Hematopoietic multipotent progenitor cell treated with erythropoietin and hydrocortisone succinate and interleukin-3 and kit ligand, for 17 days (in vitro differentiated cells): ENCODE data around the gene ZNF101.

Experiments used
- DNase-seq: peaks from one replicate; pipeline ENCODE4 v3.0.0-alpha.2; 2015; ENCODE audit warnings: low spot score

ZNF101 gene

DNA sequence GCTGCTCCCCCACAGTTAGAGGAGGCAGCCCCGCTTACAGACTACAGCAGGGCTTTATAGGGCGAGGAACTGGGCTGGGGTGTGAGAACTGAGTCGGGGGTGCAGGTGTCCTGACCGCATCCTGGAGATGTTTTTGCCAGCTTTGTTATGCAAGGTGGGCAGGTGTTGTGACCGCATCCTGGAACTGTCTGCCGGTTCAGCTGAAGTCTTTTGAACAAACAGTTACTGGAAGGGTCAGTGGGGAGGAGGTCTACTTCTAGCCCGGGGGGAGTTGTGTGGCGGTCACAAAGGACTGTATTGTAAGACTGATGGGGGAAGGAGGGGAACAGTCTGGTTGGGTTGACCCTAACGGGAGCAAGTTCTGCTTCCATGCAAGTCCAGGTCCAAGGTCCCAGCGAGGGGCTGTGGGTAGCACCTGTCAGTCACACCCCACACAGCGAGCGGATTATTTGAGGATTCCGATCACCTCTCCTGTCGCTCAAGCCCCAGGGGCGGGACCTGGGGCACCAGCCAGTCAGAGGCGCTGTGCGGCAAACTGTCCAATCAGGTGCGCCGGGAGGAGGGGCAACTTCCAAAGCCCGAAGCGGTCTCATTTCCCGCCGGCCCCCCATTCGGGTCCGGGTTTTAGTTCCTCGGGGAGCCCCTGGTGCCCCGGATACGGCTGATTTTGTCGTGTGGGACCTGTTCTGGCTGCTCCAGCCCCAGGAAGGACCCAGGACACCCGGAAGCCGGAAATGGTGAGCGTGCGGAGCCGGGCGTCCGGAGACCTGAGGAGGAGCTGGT is at the start of gene ZNF101:
ZNF101 (plus strand) TSS at position 610 of the 783 bp plus-strand sequence; CDS start at position 735, 125 bp downstream.
- peak; percentile 86 for DNase-seq

GRCh38 chr19:19619181-19619848 is 49.3 kb upstream of the ZNF101 start:
- no peak for DNase-seq

- no peak for DNase-seq
Measured at GRCh38 chr19:19619849-19620210, 48.8 kb upstream of the ZNF101 start.

DNA sequence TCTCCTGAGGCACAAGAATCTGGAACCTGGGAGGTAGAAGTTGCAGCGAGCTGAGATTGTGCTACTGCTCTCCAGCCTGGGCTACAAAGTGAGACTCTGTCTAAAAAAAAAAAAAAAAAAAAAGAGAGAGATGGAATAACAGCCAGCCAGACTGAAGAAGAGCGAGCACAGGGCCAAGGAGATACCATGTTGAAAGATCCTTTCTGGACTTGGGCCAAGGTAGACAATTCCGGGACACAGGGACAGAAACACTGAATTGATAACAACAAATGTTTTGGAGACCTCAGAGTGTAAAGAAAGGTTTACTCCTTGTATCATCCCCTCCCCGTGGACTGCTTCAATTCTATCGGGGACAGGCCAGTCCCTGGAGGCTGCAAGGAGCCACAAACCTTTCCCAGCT is 45.3 kb upstream of the ZNF101 start:
- DNase-seq: no peak

GRCh38 chr19:19624032-19624570 is 44.5 kb upstream of the ZNF101 start:
- no peak for DNase-seq

- no peak for DNase-seq
Measured at GRCh38 chr19:19626516-19627472, 41.8 kb upstream of the ZNF101 start.

DNA sequence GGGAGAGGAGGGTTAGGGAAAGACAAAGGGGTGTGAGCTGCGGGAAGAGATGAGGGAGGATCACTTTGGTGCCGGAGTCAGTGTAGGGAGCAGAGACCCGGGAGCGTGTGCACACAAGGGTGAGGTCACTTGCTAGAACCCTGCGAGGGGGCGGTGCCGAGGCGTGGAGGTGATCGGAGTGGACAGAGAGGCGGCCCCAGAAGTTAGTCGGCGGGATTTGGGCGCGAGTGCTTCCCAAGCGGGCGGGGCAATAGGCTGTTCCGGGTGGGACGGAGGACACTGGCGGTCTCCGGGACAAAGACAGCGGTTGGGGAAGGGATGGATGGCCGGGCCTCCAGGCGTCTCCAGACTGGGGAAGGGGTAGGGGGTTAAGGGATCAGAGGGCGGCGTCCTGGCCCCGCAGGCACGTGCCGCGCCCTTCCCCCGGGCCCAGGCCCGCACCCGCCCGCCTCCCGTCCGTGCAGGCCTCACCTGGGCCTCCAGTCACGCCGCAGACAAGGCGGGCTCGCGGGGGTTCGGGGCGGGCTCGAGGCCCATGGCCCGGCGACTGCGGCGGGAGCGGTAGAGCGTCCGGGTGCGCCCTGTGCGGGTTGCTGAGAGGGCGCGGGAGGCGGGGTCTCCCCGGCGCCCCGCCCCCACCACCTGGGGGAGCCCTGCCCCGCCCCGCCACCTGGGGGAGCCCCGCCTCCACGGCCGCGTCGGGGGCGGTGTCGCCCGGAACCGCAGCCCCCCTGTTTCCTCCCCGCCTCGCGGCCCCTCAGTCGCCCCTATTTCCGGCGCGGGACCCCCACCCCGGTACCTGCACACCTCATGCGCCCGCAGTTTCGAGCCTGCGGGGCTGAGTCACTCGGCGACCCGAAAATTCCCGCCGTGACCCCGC is 40.8 kb upstream of the ZNF101 start, which contains the start of gene LPAR2:
LPAR2 (minus strand) TSS at position 600 of the 880 bp plus-strand sequence. CDS start 945 bp downstream, outside the sequence.
- no peak for DNase-seq

DNA sequence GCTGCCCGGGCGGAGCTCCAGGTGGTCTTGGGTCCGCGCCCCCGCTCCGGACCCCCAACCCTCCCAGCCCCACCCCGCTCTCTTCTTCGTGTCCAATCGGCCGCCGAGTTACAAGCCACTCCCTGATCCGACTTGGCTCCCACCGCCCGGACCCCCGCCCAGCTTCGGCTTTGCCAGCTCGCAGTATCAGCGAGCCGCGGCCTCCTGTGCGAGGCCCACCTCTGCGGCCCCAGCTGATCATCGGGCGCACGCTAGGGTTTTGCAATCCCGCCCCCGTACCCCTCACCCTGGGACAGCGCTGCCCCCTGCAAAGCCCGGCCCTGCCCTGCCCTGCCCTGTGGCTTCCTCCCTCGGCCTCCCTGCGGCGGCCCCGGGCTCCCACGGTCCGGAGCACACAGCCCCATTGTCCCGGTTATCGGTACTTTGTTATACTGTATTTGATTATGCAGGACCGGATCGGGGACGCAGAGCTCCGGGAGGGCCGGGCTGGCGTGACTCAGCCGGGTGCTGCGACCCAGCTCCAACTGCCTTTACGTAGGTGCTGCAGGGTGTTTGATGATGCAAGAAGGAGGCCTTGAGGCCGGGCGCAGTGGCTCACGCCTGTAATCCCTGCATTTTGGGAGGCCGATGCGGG is 40.0 kb upstream of the ZNF101 start:
- no peak for DNase-seq

DNA sequence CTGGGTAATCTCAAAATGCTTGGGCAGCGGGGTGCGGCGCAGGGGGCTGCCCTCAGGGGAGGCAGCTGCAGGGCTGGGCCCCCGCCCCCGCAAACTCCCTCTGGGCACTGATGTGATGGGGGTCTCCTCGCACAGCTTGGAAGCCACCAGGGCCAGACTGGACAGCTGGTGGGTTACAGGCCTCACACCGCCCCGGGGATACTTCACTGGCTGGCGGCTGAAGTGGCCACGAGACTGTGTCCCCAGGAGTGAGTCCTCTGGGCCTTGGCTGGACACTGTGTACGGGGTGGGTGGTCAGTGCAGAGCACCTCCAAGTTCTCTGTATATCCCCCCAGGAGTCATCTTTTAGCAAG is 38.6 kb upstream of the ZNF101 start:
- DNase-seq: no peak

GRCh38 chr19:19630426-19630825 is 38.2 kb upstream of the ZNF101 start:
- no peak for DNase-seq

- no peak for DNase-seq
Measured at GRCh38 chr19:19631346-19631745, 37.3 kb upstream of the ZNF101 start.

- DNase-seq: no peak
Measured at GRCh38 chr19:19632661-19633060, 36.0 kb upstream of the ZNF101 start.

- DNase-seq: no peak
Measured at GRCh38 chr19:19633711-19634515, 34.7 kb upstream of the ZNF101 start.

- DNase-seq: no peak
Measured at GRCh38 chr19:19634516-19635312, 33.9 kb upstream of the ZNF101 start.

DNA sequence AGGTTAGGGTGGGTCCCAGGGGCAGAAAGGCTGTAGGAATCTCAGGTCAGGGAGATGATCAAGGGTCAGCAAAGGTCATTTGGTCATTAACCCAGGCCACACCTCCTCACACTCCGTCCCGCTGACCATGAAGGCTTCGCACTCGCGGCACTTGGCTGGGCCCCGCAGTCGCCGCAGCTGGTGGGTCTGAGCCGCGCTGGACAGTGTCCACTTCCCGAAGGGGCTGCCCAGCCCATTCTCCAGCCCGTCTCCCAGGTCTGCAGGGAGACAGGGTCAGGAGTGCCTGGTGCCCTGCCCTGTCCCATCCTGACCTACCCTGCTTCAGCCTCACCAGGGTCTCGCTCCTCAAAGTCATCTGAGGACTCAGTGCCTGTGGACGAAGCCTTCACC is 33.3 kb upstream of the ZNF101 start:
- DNase-seq: no peak

GRCh38 chr19:19636573-19637185 is 32.0 kb upstream of the ZNF101 start:
- DNase-seq: no peak

GRCh38 chr19:19637186-19637522 is 31.5 kb upstream of the ZNF101 start:
- DNase-seq: no peak

DNA sequence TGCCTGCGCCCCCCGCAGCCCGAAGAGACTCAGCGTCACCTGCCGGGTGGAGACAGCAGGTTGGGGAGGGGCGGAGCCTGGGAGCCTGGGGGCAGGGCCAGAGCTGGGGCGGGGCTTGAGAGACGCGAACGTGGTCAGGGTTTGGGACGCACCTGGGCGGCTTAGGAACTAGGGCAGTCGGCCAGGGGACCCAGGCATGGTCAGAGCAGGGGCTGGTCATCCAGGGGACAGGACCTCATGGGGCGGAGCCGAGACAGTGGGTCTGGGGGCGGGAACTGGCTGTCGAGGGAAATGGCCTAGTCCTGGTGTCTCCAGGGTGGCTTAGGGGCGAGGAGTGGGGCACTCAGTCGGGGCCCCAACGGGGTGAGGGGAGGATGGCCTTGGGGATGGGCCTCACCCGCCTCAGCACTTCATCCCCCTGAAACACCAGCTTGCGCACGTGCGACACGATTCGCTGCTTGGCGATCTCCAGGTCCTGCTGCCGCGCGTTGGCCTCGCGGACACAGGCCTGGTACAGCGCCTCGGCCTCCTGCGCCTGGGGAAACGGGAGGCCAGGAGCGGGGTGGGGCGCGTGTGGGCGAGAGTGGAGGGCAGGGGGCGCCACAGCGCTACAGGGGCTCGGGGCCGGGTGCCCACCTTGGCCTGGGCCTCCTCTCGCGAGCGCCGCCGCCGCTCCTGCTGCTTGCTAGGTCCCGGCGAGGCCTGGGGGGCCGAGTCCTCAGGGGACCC is 31.0 kb upstream of the ZNF101 start:
- no peak for DNase-seq
